G401.6 (cell line): ENCODE results near the gene WDR13.
"Not testable (repeated sequence)": the region's sequence is repeated elsewhere in the genome, so short reads cannot be mapped to it uniquely, and the experiment has no call there.

Source experiments
- FAIRE-seq: peaks from 2 replicates; lab custom pipeline; 2012; peaks lifted over from hg19 to GRCh38; lab: Jason Lieb, UNC

WDR13 gene

GRCh38 chrX:48597353-48598264, at the start of gene WDR13:
TSS of gene WDR13 (plus strand) at chrX:48597492. CDS start at chrX:48597997, 505 bp downstream.
- FAIRE-seq, result peak; percentile 97

- no peak for FAIRE-seq
These were observed 48.4 kb upstream of the WDR13 start for GRCh38 chrX:48548871-48549270.

- not testable (repeated sequence) for FAIRE-seq
These were observed 41.5 kb upstream of the WDR13 start for GRCh38 chrX:48555731-48556325.

- no peak for FAIRE-seq
These were observed 39.0 kb upstream of the WDR13 start for GRCh38 chrX:48558271-48558670.

GRCh38 chrX:48559636-48560035, 37.7 kb upstream of the WDR13 start:
- no peak for FAIRE-seq

GRCh38 chrX:48560056-48560455, 37.2 kb upstream of the WDR13 start:
- no peak for FAIRE-seq

- no peak for FAIRE-seq
These were observed 36.6 kb upstream of the WDR13 start for GRCh38 chrX:48560681-48561080.

GRCh38 chrX:48569958-48570357, 27.3 kb upstream of the WDR13 start:
- FAIRE-seq, result no peak

- no peak for FAIRE-seq
These were observed 23.5 kb upstream of the WDR13 start for GRCh38 chrX:48573690-48574269.

- peak; percentile 94 for FAIRE-seq
These were observed 22.7 kb upstream of the WDR13 start, which contains the start of gene RBM3 for GRCh38 chrX:48574270-48575266. TSS of gene RBM3 (plus strand) at chrX:48574484. CDS start at chrX:48575181, 697 bp downstream.

GRCh38 chrX:48575642-48576041, 21.6 kb upstream of the WDR13 start:
- FAIRE-seq, result no peak

GRCh38 chrX:48576108-48576507, 21.2 kb upstream of the WDR13 start:
- no peak for FAIRE-seq

- FAIRE-seq, result no peak
These were observed 18.6 kb upstream of the WDR13 start for GRCh38 chrX:48578661-48579128.

GRCh38 chrX:48579259-48579658, 18.0 kb upstream of the WDR13 start:
- FAIRE-seq, result no peak

GRCh38 chrX:48580662-48581061, 16.6 kb upstream of the WDR13 start:
- FAIRE-seq, result no peak

- no peak for FAIRE-seq
These were observed 12.6 kb upstream of the WDR13 start for GRCh38 chrX:48584698-48585097.

GRCh38 chrX:48589482-48590162, 7.7 kb upstream of the WDR13 start:
- FAIRE-seq, result no peak

GRCh38 chrX:48590203-48591103, 6.8 kb upstream of the WDR13 start:
- FAIRE-seq, result no peak

GRCh38 chrX:48591255-48591791, 6.0 kb upstream of the WDR13 start:
- FAIRE-seq, result no peak

- no peak for FAIRE-seq
These were observed 4.3 kb upstream of the WDR13 start for GRCh38 chrX:48592971-48593370.
